B cell (primary cell): Measurements from ENCODE around the gene PNPLA6. TPM values are rescaled to one million over a fixed set of nuclear protein-coding genes. Genes with fewer than 3 reads are reported as not detected.

Experiments used
- polyA plus RNA-seq: library from polyadenylated mRNA; depleted of rRNA; stranded (reverse); fragments of >200 nt; gene quantifications from 2 replicates; pipeline ENCODE4 v1.2.3, GENCODE V29; 2012
- small RNA-seq: library from RNA; depleted of rRNA; stranded (forward); fragments of <200 nt; gene quantifications from one replicate; pipeline ENCODE3, GENCODE V24; 2012; ENCODE audit warnings: low replicate concordance, low read depth; ENCODE audit not compliant: insufficient read length
- total RNA-seq, 2 donors: library from RNA; stranded (reverse); fragments of 120-200 nt in 1 of 2; gene quantifications; 1 replicate in 1 of 2; 2 replicates in 1 of 2; pipeline versions ENCODE4 v1.2.3 to v1.2.4, GENCODE V29; 2013 to 2022

Gene PNPLA6
- total and polyA plus RNA-seq, 2 donors (not counting 1 experiment from before 2014, with no cell fraction given), result 102 to 149 TPM

Small RNA genes lying within 50 kb of the gene (small RNA-seq; reads per million reads assigned to genes)
- gene AC008878.2, result not detected

Other genes starting within 250 kb of the PNPLA6 start
- gene INSR, start 241.3 kb upstream of the PNPLA6 start, total RNA-seq, result 6.3 and 8.8 TPM in 2 replicates
- 1.4 and 2.4 TPM in 2 replicates for gene INSR, start 241.3 kb upstream of the PNPLA6 start, polyA plus RNA-seq
- gene ARHGEF18, start 186.8 kb upstream of the PNPLA6 start, total RNA-seq, result 86.8 and 94.9 TPM in 2 replicates
- 74.0 and 98.0 TPM in 2 replicates for gene ARHGEF18, start 186.8 kb upstream of the PNPLA6 start, polyA plus RNA-seq
- 0.62 and 0.68 TPM in 2 replicates for gene PEX11G, start 46.7 kb upstream of the PNPLA6 start, total RNA-seq
- gene PEX11G, start 46.7 kb upstream of the PNPLA6 start, polyA plus RNA-seq, result 0.13 and 0.40 TPM in 2 replicates
- gene ZNF358, start 19.6 kb upstream of the PNPLA6 start, total RNA-seq, result 15.1 and 17.5 TPM in 2 replicates
- gene ZNF358, start 19.6 kb upstream of the PNPLA6 start, polyA plus RNA-seq, result 8.2 and 8.5 TPM in 2 replicates
- 12.5 TPM in 2 replicates for gene MCOLN1, start 13.1 kb upstream of the PNPLA6 start, total RNA-seq
- 17.3 and 19.0 TPM in 2 replicates for gene MCOLN1, start 13.1 kb upstream of the PNPLA6 start, polyA plus RNA-seq
- gene CAMSAP3, start 60.1 kb downstream of the PNPLA6 start, total RNA-seq, result 1.3 and 1.9 TPM in 2 replicates
- gene CAMSAP3, start 60.1 kb downstream of the PNPLA6 start, polyA plus RNA-seq, result 0.89 and 1.0 TPM in 2 replicates
- gene XAB2, start 93.8 kb downstream of the PNPLA6 start, total RNA-seq, result 62.7 and 64.2 TPM in 2 replicates
- 93.8 and 110 TPM in 2 replicates for gene XAB2, start 93.8 kb downstream of the PNPLA6 start, polyA plus RNA-seq
- 89.1 and 100 TPM in 2 replicates for gene PET100, start 94.1 kb downstream of the PNPLA6 start, total RNA-seq
- gene PET100, start 94.1 kb downstream of the PNPLA6 start, polyA plus RNA-seq, result 31.3 and 75.9 TPM in 2 replicates
- 7.6 and 9.3 TPM in 2 replicates for gene PCP2, start 98.0 kb downstream of the PNPLA6 start, total RNA-seq
- 5.6 and 6.5 TPM in 2 replicates for gene PCP2, start 98.0 kb downstream of the PNPLA6 start, polyA plus RNA-seq
- 208 and 222 TPM in 2 replicates for gene STXBP2, start 101.4 kb downstream of the PNPLA6 start, total RNA-seq
- gene STXBP2, start 101.4 kb downstream of the PNPLA6 start, polyA plus RNA-seq, result 226 and 409 TPM in 2 replicates
- gene RETN, start 133.3 kb downstream of the PNPLA6 start, total RNA-seq, result not detected in 2 replicates
- gene RETN, start 133.3 kb downstream of the PNPLA6 start, polyA plus RNA-seq, result not detected in 2 replicates
- not detected in 2 replicates for gene MCEMP1, start 141.4 kb downstream of the PNPLA6 start, total RNA-seq
- 0.57 and 1.6 TPM in 2 replicates for gene MCEMP1, start 141.4 kb downstream of the PNPLA6 start, polyA plus RNA-seq
- 61.2 and 61.5 TPM in 2 replicates for gene TRAPPC5, start 145.1 kb downstream of the PNPLA6 start, total RNA-seq
- gene TRAPPC5, start 145.1 kb downstream of the PNPLA6 start, polyA plus RNA-seq, result 42.0 and 64.9 TPM in 2 replicates
- gene FCER2, start 166.4 kb downstream of the PNPLA6 start, total RNA-seq, result 16.3 and 17.1 TPM in 2 replicates
- 419 and 497 TPM in 2 replicates for gene FCER2, start 166.4 kb downstream of the PNPLA6 start, polyA plus RNA-seq
- gene CLEC4G, start 196.4 kb downstream of the PNPLA6 start, total RNA-seq, result not detected in 2 replicates
- gene CLEC4G, start 196.4 kb downstream of the PNPLA6 start, polyA plus RNA-seq, result 0.58 and 1.3 TPM in 2 replicates
- gene CD209, start 211.8 kb downstream of the PNPLA6 start, total RNA-seq, result not detected in 2 replicates
- gene CD209, start 211.8 kb downstream of the PNPLA6 start, polyA plus RNA-seq, result 0.10 TPM in 1 of 2 replicates, not detected in the other
- gene CLEC4M, start 227.5 kb downstream of the PNPLA6 start, total RNA-seq, result 0.52 TPM in 1 of 2 replicates, not detected in the other
- gene CLEC4M, start 227.5 kb downstream of the PNPLA6 start, polyA plus RNA-seq, result 0.10 TPM in 1 of 2 replicates, not detected in the other